ENCODE results near the gene CAMTA1.
A peak's percentile ranks its signal among the peaks of the same experiment; 100 is the strongest.

The CAMTA1 gene

DNA sequence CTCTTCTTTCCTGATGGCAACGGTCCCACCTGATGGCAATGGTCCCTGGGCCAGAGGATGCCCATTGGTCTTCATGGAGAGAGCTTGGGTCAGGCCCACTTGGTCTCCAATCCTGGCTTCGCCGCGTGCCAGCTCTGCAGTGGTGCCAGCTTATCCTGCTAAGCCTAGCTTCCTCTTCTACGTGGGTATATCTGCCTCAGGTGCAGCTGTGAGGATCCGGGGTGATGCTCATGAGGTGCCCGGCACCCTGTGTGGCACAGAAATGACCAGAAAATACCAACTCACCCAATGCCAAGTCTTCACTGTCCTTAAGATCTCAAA is 437.4 kb downstream of the CAMTA1 start:
- no peak for DNase-seq

DNA sequence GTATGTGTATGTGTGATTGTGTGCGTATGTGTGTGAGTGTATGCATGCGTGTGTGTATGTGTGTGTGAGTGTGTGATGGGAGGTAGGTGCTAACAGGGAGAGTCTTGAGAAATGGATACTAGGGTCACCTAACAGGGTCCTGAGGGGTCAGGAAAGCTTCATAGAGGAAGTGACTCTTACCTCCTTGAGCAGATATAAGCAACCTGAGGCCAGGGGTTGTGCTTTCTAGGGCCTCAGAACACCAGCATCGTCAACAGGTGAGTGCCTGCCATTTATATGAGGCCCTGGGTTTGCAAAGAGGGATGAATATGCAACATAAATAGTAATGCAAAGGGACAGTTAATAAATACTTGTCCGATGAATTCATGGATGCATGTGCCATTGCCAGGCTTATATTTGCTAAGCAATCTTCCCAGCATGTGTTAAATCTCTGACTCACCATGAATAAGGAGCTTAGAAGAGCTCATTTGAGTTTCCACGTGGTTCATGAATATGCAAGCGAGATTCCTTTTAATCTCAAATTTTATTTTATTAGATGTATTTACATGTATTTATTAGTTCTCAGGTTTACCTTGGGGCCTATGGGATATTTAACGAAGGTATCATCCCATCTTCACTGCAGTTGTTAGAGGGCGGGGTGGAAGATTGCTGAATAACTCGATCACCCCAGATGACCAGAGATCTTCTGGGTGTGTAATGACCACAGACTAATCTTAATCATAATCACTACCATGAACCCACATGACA is 438.3 kb downstream of the CAMTA1 start:
- no peak for DNase-seq

DNA sequence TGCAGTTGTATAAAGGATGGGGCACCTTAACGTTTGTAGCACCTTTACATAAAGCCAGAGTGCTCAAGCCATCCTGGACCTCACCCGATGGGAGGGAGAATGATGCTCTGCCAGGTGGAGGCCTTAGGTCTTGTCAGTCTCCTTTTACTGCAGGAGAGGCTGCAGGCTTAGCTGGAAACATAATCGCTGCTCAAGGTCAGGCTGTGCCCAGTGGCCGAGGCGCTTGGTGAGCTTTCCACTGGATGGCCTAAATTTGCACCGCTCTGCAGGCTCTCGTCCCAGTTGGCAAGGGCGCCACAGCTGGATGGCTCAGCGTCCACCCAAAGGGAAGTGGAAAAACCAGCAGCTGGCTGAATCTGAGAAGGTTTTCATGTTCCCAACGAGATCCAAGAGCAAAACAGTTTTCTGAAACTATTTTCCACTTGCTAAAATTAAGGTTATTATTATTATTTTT is 438.9 kb downstream of the CAMTA1 start:
- no peak for DNase-seq

DNA sequence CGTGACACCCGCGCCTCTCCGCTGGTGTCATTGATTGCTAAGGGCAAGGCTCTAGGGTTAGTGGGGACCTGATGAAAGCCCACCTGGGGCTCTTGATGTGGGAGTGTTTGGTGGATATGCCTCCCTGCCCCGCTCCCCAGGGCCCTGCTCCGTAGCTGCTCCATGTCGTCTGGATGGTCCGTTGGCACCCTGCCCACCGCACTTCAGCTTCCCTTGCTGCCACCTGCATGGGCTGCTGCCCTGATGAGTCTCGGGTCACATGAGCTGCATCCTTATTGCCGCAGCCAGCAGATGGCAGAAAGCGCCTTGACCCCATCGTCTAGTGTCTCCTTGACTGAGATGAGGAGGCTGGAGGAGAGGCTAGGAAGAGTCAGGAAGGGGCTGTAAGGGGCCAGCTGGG is 439.4 kb downstream of the CAMTA1 start:
- no peak for DNase-seq

DNA sequence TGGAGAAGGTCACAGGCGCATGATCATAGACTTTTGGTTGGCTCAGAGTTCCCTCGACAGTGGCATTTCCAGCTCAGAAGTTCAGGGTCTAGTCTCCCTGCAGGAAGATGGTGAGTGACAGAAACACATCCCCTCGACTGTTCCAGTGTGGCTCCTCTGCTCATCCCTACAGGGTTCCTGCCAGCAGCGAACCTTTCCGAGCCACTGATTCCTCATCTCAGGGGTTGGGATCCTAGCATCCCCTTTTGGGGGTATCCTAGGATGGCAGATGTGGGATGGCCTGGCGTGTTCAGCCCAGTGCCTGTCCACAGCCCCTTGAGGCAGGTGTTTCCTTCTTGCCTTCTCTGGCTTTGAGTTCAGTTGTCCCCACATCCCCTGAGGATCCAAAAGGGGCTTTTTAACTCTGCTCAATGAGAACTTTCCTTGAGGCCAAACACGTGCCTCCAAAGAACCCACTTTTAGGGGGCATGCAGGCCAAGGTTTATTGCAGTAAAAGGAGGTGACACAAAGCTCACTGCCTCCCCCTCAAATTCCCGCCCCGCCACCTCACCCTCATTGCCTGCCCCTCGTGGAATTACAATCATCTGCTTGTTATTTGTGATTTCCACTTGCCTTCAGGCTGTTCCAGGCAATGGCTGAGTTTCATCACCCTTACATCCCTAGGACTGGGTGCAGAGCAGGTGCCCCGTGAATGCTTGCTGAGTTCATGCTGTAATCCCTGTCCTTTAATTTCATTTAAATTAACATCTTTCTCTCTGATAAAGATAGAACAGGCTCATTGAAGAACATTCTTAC is 440.7 kb downstream of the CAMTA1 start:
- DNase-seq: no peak

DNA sequence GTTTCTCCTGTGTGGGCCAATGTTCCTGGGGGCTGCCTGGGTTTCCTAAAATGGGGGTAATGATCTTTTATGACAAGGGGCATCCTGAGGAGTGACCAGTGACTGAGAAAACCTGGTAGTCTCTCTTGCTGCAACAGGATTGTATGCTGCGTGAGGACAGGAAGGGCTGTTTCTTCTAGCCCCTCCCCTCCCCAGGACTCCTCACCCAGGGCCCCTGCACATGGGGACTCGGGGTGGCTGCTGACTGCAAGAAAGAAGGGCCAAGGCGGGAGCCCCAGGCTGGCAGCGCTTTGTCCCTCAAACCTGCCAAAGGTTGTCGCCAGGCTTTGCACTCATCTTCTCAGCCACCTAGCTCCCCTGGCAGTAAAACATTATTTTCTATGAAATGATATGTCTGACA is 442.4 kb downstream of the CAMTA1 start:
- no peak for DNase-seq

DNA sequence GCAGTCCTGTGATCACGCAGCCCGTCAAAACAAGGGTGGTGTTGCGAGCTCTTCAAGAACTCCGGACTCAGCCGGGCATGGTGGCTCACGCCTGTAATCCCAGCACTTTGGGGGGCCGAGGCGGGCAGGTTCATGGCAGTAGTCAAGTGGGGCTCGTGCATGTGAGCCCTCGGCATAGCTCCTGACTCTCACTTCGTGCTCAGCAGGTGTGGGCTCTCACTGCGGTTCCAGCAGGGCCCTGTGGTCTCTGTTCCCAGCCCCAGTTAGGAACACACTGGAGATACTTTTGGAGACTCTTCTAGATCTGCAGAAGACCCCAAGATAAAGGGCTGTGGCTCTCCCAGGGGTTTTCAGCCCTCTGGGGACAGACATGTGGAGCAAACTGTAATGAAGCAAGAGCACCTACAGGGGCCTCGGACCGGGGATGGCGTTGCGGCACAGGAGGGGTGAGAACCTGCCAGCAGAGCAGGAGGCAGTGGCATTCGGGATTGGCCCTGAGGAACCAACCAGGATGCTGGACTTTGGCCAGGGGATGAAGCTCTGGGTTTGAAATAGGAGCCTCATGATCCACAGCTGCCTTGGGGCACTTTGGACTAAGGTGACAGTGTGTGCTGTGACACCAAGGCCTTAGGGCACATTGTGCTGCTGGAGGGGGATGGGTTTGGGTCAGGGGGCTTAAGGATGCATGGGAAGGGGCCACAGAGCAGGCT is 443.2 kb downstream of the CAMTA1 start:
- DNase-seq: no peak

DNA sequence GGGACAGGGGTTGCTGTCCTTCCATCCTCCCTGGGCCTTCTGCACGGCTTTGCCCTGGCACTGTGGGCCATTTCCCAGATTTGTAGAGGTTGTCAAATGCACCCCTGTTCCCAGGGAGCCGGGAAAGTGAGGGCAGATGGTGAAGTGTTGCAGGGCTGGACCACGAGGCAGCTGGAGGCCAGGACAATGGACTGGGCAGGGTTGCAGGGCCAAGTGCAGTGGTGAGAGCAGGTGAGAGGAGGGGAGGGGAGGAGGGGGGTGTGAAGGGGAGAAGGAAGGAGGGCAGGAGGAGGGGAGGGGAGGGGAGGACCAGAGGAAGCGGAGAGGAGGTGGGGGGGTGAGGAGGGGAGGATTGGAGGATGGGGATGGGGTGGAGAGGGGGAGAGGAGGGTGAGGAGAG is 443.9 kb downstream of the CAMTA1 start:
- DNase-seq: no peak

DNA sequence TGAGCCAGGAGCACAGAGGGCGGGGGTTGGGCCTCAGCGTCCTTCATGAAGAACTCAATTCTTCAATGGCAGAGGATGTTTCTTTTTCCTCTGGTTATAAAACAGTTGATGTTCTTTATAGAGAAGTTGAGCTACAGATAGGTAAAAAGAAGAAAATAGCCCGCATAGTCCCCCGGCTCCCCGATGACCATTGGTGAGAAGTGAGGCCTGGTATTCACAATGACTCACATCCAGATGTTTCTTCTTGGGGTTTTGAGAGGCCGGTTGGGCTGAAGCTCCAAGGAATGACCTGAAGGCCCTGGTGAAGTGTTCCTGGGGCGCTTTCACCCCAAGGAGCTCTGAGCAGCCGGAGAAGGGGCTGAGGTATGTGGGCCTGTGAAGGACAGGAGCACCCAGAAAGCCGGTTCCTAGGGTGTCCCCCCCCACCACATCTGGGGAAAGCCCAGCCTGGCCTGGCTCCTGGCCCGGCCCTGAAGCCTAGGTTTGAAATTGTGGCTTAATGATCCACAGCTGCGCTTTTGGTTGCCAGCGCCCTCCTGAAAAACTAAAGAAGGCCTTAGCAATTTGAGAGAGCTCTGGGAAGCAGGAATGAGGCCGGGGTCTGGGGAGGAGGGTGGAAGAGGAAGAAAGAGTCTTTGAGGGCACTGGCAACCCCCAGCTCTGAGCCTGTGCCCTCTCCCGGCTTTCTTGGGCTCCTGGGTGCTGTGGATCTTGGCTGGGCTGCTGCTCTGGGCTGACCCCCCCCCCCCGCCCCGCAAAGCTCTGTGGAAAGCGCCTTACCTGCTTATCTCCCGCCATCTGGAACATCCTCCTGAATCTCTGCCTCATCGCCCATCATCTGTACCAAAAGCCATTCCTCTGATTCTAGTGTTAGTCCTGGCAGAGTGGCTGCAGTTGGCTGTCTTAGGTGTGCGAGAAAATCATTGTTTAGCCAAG is 444.7 kb downstream of the CAMTA1 start:
- DNase-seq: no peak

DNA sequence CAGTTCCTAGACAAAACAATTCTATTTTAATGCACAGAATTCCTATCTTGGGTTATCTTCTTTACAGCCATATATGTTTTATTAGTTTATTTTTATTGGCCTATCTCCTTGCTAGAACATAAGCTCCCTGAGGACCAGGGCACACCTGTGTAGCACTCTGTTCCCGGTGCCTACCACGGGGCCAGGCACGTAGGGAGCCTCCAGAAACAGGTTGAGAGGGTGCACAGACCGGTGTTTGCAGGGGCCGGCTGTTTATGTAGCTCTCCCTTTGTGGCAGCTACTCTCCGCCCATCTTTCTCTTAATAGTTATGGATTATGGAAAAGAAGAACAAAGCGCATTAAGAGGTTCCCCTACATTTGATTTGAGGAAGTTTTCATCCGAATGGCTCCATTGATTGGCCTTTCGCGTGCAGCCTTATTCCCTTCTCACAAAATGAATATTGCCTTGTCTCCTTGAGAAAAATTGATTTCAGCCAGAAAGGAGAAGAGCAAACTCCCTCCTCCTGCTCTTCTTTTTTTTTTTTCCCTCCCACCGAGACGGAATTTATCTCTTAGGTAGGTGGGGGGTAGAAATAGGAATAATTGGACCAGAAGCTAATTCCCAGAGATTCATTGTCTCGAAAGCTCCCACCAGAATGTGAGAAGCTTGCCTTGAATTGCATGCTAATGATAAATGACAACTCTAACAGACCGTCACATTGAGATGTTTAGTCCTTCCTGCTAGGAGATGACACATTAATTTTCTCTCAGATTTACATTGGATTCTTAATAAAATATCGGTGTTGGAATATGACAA is 447.4 kb downstream of the CAMTA1 start:
- no peak for DNase-seq

DNA sequence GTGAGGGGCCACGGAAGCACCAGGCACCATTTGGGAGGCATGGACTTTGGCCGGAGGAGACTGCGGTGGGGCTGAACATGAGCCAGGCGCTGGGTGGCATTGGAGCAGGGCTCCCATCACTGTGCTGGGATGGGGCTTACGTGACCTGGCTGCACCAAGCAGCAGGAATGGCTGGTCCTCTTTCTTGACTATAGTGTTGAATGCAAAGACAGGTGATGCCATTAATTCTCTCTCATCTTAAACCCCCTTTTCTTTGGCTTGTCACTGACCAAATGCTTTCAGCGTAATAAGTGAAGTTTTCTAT is 447.9 kb downstream of the CAMTA1 start:
- no peak for DNase-seq

DNA sequence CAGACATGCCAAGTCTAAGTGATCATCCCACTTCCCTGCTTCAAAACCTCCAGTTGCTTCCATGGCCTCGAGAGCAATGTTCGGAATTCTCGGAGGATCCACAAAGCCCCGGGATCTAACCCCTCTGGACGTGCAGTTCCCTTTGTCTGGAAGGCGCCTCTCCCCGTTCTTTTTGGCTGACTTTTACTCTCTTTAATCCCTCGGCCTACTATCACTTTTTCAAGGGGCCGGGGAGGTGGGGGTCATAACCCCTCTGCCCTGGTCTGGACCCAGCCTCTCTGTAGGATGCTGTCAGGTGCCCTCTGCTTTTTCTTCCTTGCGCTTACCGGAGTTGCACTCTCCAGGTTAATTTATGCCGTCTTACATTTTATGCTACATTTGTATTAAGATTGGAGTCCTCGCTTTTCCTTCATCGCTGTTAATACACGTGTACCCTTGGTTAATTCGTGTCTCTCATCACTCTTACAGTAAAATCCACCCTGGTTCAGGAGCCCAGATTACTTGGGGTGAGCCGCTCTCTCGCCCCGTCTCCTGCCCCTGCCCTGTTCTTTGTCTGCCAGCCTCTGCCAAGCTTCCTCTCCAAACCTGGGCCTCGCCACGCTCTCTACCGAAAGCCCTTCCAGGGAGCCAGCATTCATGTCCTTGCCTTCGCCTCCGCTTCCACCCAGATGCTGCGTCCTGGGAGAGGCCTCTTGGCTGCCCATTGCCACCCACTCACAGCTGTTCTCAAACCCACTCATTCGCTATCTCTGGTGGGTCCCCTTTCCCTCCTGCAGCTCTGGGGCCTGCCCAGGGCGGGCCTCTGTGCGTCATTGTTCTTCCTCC is 448.6 kb downstream of the CAMTA1 start:
- no peak for DNase-seq

DNA sequence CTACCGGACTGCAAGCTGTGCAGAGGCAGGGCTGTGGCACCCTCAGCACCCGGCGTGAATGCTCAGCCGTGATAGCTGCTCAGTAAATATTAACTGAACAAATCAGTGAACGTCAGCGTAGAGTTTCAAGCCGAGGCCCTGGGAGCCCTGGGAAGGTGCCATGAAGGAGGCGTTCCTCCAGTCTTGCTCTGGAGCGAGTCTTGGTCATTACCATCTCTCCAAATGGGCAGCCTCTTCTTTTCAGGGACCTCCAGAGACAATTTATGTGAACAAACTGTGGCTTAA is 449.2 kb downstream of the CAMTA1 start:
- DNase-seq: no peak

DNA sequence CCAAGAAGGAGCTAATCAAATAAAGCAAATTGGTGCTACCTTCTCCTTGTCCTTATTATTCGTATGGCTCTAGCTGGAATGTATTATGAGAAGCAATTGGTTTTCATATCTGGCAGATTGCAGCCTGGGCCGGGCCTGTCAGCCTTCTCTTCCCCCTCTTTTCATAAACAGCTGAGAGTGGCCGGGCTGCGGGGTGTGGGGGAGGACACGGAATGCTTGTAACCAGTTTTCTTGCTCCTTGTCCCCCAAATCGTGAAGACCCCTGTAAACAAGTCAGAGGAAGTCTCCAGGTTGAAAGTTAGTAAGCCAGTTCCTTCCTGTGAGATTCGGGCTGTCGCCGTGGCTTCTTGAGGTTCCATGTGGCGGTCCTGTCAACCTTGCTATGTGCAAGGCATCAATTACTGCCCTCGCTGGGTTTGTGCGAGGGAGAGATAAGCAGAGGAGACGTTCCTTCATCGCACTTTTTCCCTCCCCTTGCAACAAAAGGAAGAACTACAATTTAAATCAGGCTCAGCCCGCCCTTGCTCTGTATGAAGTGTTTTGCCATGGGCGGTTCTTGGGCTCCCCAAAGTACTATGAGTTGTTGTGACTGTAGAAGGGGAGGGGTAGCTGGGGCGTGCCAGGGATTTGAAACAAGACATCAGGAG is 450.7 kb downstream of the CAMTA1 start:
- no peak for DNase-seq

DNA sequence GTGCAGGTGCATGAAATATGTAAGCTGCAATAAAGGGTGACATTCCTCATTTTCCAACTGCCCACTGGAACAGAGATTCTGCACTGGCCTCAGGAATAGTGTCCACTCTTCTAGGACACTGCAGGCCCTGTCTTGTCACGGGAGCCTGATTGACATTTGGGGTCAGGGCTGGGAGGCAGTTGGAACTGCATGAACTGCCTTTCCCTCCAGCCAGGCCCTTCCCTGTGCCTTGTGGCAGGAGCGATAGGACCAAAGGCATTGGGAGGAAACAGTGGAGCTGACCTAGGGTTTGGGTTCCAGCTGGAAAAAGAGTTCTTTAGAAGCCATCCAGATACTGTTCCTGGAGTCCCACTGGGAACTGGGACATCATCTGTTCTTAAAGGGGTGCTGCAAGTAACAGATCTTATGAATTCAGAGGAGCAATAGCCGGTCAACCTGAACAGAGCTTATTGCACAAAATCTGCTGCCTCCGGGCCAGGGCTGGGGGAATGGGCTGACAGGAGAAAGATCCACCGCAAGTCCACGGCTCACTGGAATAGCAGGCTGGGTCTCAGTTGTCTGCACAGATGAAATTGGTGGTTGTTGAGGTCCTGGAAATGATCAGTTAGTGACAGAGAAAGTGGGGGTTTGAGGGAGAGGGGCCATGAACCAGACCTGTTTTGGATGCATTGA is 451.7 kb downstream of the CAMTA1 start:
- no peak for DNase-seq

DNA sequence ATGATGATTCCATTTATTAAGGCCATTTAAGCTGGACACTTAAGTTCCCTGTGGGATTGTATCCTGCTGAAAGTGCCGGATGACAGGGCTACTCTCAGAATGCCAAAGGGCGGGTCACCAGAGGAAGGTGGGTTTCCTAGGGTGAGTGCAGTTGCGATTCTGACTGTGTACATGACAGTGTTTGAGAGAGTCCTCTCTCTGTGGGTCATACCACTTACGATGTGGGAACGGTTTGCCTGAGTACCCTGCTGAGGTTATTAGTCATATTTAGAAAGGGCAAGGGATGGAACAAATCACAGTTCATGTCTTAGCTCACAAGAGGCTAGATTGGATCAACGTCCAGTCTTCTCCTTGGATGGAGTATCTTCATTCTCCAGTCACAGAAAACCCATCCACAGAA is 461.9 kb downstream of the CAMTA1 start:
- DNase-seq: no peak

DNA sequence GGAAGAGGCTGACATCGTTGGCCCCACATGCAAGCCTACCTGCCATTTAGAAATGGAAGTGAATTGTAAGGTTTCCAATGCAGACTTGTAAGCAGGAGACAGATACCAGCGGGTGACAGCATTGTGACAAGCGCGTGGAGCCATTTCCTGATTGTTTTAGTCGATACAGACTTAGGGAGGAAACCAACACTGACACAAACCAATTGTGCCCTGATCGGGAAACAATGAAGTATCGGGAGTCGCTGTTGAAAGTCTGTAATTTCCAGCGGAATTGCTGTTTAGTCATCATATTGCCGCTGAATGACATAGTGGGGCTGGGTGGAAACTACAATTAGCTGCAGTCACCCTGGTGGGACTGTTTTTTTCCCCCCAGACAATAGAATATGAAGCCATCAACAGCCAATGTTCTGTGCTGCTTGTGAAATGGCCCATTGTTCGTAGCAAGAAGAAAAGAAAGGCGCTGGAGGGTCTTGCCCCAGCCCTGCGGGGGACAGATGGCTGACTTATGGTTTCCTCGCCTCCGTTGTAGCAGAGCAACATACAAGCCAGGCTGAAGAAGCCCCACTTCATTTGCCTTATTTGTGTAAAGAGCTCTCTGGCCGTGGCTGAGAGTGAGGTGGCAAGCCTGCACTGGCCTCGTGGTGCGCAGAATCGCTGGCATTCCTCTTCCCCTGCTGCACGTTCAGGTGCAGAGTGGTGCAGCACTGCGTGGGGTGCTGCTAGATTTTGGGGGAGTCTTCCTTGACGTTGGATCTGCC is 462.7 kb downstream of the CAMTA1 start:
- DNase-seq: peak; percentile 8 to 23

DNA sequence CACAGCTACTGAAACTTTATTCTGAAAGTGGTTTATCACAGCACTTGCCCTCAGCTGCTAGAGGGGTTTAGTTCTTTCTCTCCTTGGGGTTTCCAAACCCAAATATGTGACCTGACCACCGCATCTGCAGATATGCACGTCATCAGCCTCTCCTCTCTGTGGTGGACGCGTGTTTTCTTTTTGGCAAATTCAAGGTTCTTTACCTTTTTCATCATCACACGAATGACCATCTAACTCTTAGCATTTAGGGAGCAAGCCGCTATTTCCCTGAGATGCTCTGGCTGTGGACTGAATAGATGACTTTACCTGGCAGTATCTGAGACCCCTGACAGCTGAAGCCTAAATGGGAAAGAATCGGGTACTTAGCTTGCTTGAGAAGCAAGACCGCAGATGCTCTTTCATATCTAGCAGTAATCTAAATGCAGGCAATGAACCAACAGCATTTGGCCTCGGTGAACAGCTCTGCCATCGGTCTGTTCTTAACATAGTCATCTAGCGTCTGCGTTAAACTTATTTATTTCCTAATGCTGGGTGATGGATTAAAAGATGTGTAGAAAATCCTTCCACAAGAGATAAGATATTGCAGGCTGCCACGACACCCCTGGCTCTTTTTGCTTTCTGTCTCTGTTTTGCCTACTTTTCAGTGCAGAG is 463.4 kb downstream of the CAMTA1 start:
- no peak for DNase-seq

DNA sequence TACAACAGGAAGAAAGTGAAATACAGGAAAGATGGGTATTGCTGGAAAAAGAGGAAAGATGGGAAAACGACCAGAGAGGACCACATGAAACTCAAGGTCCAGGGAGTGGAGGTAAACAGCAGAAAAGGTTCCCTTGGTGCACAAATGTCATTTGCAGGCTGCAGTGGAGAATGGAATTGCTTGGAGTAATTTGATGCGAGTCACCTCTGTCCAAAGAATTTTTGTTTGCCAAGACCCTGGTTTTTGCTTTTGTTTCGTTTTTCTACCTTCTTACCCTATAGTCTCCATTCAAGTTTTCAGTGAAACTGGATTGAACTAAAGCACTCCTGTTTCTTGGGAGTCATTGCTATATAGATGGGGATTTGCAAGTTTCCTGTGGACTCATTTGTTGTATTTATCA is 464.3 kb downstream of the CAMTA1 start:
- no peak for DNase-seq
